ENCODE results near the gene BCCIP. TPM values are rescaled to one million over a fixed set of nuclear protein-coding genes. Genes with fewer than 3 reads are reported as not detected.

BCCIP gene
- total and polyA plus RNA-seq, 9 donors = 29.9 to 60.6 (median 48.4) TPM

DNA sequence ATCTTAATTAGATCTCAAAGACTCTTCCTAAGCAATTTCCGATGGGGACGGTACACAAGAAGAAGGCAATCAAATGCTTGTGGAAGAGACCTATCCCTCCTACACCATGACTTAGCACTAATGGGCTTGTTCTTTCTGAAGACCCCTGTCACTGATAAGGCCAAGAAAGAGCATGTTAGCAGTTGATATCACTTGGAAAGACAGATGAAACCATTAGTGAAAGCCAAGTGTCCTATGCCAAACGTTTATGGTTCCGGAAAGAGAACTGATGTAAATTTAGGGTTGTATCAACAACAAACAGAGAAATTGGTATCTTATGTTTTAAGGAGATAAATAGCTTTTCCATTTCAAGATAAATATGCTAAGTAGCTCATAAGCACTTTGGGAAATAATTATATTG lies 6.8 kb upstream of the BCCIP start:
- Histone ChIP-seq H3K27me3 (no peaks in the 10 kb centered on the region), H3K27ac (no peak overlapping the region), H3K9me3 (no peaks in the 10 kb centered on the region), H3K36me3 (no peaks in the 10 kb centered on the region), H3K4me1 (ENCODE audit: insufficient read depth) (peaks cover 2% of the 10 kb centered on the region), H3K4me3 (no peak overlapping the region)
- no peak for TF ChIP-seq POLR2A (IDR thresholded peaks at IDR 0.05)
- TF ChIP-seq EP300 (IDR thresholded peaks at IDR 0.05) = no peak
- TF ChIP-seq, protein P1, sequence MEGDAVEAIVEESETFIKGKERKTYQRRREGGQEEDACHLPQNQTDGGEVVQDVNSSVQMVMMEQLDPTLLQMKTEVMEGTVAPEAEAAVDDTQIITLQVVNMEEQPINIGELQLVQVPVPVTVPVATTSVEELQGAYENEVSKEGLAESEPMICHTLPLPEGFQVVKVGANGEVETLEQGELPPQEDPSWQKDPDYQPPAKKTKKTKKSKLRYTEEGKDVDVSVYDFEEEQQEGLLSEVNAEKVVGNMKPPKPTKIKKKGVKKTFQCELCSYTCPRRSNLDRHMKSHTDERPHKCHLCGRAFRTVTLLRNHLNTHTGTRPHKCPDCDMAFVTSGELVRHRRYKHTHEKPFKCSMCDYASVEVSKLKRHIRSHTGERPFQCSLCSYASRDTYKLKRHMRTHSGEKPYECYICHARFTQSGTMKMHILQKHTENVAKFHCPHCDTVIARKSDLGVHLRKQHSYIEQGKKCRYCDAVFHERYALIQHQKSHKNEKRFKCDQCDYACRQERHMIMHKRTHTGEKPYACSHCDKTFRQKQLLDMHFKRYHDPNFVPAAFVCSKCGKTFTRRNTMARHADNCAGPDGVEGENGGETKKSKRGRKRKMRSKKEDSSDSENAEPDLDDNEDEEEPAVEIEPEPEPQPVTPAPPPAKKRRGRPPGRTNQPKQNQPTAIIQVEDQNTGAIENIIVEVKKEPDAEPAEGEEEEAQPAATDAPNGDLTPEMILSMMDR (IDR thresholded peaks at IDR 0.05) = no peak
- DNase-seq = no peak
- intact Hi-C loops (cut with DNase I) = no loop called here
- 79 to 80% (median 80%) methylated on average over 4 of the region's 4 CpGs for whole genome bisulfite sequencing, 3 donors

DNA sequence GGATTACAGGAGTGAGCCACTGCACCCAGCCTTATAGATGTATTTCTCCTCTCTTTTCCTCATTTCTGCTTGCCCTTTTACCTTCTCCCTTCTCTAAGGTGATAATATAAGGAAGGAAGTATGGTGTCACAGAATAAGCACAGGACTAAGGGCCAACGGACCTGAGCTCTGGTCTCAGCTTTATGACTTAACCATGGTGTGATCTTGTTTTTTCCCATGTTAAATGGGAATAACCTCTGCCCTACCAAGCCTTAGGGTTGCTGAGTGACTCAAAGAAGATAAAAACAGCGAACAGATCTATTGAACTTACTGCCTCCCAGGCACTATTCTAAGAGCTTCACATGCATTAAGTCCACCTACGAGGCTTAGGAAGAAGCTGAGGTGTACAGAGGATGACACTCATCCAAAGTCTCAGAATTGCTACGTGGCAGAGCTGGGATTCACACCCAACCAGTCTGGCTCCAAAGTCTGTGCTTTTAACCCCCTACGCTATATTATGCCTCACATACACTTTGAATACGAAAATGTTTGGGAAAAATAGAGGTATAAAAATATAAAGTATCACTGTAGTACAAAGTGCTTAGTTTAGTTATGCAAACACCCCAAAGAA lies 5.9 kb upstream of the BCCIP start:
- H3K4me3 ChIP-seq = no peak overlapping the region
- H3K4me1 ChIP-seq (ENCODE audit: insufficient read depth) = peaks cover 6% of the 10 kb centered on the region
- no peak overlapping the region for H3K27ac ChIP-seq
- no peaks in the 10 kb centered on the region for H3K27me3 ChIP-seq
- no peaks in the 10 kb centered on the region for H3K9me3 ChIP-seq
- no peaks in the 10 kb centered on the region for H3K36me3 ChIP-seq
- TF ChIP-seq, protein P1 (IDR thresholded peaks at IDR 0.05) = no peak
- TF ChIP-seq POLR2A (IDR thresholded peaks at IDR 0.05) = no peak
- no peak for TF ChIP-seq EP300 (IDR thresholded peaks at IDR 0.05)
- intact Hi-C loops (cut with DNase I) = no loop called here
- WGBS, 3 donors = 90 to 94% (median 93%) methylated on average over 6 of the region's 6 CpGs
- no peak for DNase-seq

DNA sequence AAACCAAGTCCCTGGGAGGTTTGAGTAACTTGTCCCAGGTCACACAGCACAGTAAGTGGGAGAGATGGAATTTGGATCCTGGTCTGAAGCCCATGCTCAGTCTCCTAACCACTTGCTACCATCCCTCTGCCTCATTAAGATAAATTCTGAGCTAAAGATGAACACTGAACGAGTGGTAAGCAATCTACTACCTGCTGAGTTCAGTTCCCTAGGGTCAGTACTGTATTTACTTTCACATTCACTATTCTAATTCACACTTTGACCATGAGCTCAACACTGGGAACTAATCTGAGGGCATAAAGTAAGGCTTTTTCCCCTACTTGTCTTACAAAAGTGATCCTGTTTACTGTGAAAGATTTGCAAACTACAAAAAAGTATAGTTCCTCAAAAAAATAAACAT lies 2.6 kb upstream of the BCCIP start:
- TF ChIP-seq EP300 (IDR thresholded peaks at IDR 0.05) (no peak), POLR2A (IDR thresholded peaks at IDR 0.05) (no peak)
- TF ChIP-seq, protein P1 (IDR thresholded peaks at IDR 0.05) = no peak
- intact Hi-C loops (cut with DNase I) = no loop called here
- no peaks in the 10 kb centered on the region for H3K27me3 ChIP-seq
- 65 to 75% (median 75%) methylated on average over 1 of the region's 1 CpG for WGBS, 3 donors
- no peaks in the 10 kb centered on the region for H3K36me3 ChIP-seq
- H3K27ac ChIP-seq = no peak overlapping the region
- H3K4me1 ChIP-seq (ENCODE audit: insufficient read depth) = peaks cover 12% of the 10 kb centered on the region
- H3K4me3 ChIP-seq = no peak overlapping the region
- no peaks in the 10 kb centered on the region for H3K9me3 ChIP-seq
- no peak for DNase-seq

DNA sequence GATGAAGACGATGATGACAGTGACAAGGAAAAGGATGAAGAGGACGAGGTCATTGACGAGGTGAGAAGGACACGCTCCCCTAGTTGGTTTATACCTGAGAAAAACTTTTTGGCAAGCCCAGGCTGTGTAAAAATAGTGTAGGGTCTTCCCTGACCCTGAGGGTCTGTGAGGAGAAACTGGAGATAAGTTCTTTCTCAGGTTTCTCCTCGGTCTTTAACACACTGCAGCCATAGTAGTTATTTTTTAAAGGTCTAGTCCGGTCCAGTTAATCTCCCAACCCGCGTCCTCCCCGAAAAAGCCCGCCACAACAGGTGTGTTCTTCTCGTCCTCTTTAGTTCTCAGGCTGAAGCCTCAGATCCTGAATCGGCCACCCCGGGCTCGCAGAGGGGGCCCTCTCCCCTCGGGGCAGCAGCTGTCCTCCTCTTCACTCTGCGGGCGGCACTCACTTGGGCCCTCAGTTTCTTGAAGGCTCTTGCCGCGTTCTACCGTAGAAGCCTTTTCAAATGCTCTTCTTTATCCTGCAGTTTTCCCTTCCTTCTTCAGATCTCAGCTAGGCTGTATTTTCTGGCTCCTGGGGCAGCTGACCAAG lies 411 bp downstream of the BCCIP start:
- Histone ChIP-seq H3K36me3 (no peaks in the 10 kb centered on the region), H3K4me3 (peak overlapping the region; percentile 89), H3K4me1 (ENCODE audit: insufficient read depth) (peaks cover 12% of the 10 kb centered on the region), H3K27me3 (no peaks in the 10 kb centered on the region), H3K9me3 (no peaks in the 10 kb centered on the region), H3K27ac (peak overlapping the region in 1 of 2 donors; percentile 76)
- 0% methylated on average over 20 of the region's 20 CpGs for WGBS, 3 donors
- TF ChIP-seq POLR2A (IDR thresholded peaks at IDR 0.05) (no peak), EP300 (IDR thresholded peaks at IDR 0.05) (no peak)
- TF ChIP-seq, protein P1 (IDR thresholded peaks at IDR 0.05) = no peak
- intact Hi-C loops (cut with DNase I) = no loop called here
- no peak for DNase-seq
